GM18508 (cell line): Measurements from ENCODE around the gene SLC5A2.

Experiments
- ATAC-seq: cut with Tn5 transposase; IDR thresholded peaks from one replicate; pipeline ENCODE4 v1.9.1; 2021; ENCODE audit warnings: moderate number of reproducible peaks; ENCODE audit not compliant: insufficient read depth, unreplicated experiment

The SLC5A2 gene

GRCh38 chr16:31459687-31460581, 23.0 kb upstream of the SLC5A2 start:
- peak; percentile 43 for ATAC-seq

- ATAC-seq, result no peak
Observed at GRCh38 chr16:31460582-31461002, 22.3 kb upstream of the SLC5A2 start.

- no peak for ATAC-seq
Observed at GRCh38 chr16:31461201-31461920, 21.6 kb upstream of the SLC5A2 start.

- ATAC-seq, result no peak
Observed at GRCh38 chr16:31461921-31462804, 20.8 kb upstream of the SLC5A2 start.

- no peak for ATAC-seq
Observed at GRCh38 chr16:31464348-31464769, 18.6 kb upstream of the SLC5A2 start.

GRCh38 chr16:31464781-31465260, 18.1 kb upstream of the SLC5A2 start:
- no peak for ATAC-seq

- no peak for ATAC-seq
Observed at GRCh38 chr16:31465788-31466370, 17.0 kb upstream of the SLC5A2 start.

- ATAC-seq, result no peak
Observed at GRCh38 chr16:31466381-31466841, 16.5 kb upstream of the SLC5A2 start.

GRCh38 chr16:31467151-31467773, 15.7 kb upstream of the SLC5A2 start:
- ATAC-seq, result no peak

GRCh38 chr16:31467858-31468257, 15.1 kb upstream of the SLC5A2 start:
- ATAC-seq, result no peak

GRCh38 chr16:31470615-31471014, 12.3 kb upstream of the SLC5A2 start:
- ATAC-seq, result no peak

GRCh38 chr16:31471241-31471874, 11.6 kb upstream of the SLC5A2 start:
- no peak for ATAC-seq

- ATAC-seq, result no peak
Observed at GRCh38 chr16:31471875-31472708, 10.8 kb upstream of the SLC5A2 start, which contains the start of gene TGFB1I1. Gene TGFB1I1, plus strand, starts transcription at chr16:31472152. Its CDS starts 37 bp downstream, at chr16:31472189.

- ATAC-seq, result no peak
Observed at GRCh38 chr16:31472709-31473203, 10.2 kb upstream of the SLC5A2 start.

- ATAC-seq, result no peak
Observed at GRCh38 chr16:31473264-31473984, 9.5 kb upstream of the SLC5A2 start.

- no peak for ATAC-seq
Observed at GRCh38 chr16:31474173-31474714, 8.7 kb upstream of the SLC5A2 start.
